ENCODE data around the gene ORMDL2.
"Not testable (repeated sequence)": the region's sequence is repeated elsewhere in the genome, so short reads cannot be mapped to it uniquely, and the experiment has no call there.

The ORMDL2 gene

GRCh38 chr12:55828357-55828756 lies 10.5 kb downstream of the ORMDL2 start:
- no peak for DNase-seq (ENCODE audit: low read depth)

- no peak for DNase-seq (ENCODE audit: low read depth)
Observed at GRCh38 chr12:55829967-55830600, 12.2 kb downstream of the ORMDL2 start.

- DNase-seq (ENCODE audit: low read depth), result peak; percentile 55
Observed at GRCh38 chr12:55830601-55831446, 13.0 kb downstream of the ORMDL2 start.

GRCh38 chr12:55831447-55831815 lies 13.6 kb downstream of the ORMDL2 start:
- DNase-seq (ENCODE audit: low read depth), result no peak

- DNase-seq (ENCODE audit: low read depth), result no peak
Observed at GRCh38 chr12:55833056-55833455, 15.2 kb downstream of the ORMDL2 start.

GRCh38 chr12:55834400-55834799 lies 16.6 kb downstream of the ORMDL2 start:
- not testable (repeated sequence) for DNase-seq (ENCODE audit: low read depth)

- no peak for DNase-seq (ENCODE audit: low read depth)
Observed at GRCh38 chr12:55838361-55838760, 20.5 kb downstream of the ORMDL2 start.

- DNase-seq (ENCODE audit: low read depth), result no peak
Observed at GRCh38 chr12:55839345-55840140, 21.7 kb downstream of the ORMDL2 start.

GRCh38 chr12:55840581-55841351 lies 22.9 kb downstream of the ORMDL2 start:
- no peak for DNase-seq (ENCODE audit: low read depth)

GRCh38 chr12:55842681-55843429 lies 25.0 kb downstream of the ORMDL2 start, which contains the start of gene MMP19:
MMP19 (minus strand) TSS chr12:55842936; CDS start chr12:55842830, 106 bp downstream.
- DNase-seq (ENCODE audit: low read depth), result peak; percentile 74

GRCh38 chr12:55843431-55843830 lies 25.6 kb downstream of the ORMDL2 start:
- no peak for DNase-seq (ENCODE audit: low read depth)

- no peak for DNase-seq (ENCODE audit: low read depth)
Observed at GRCh38 chr12:55844961-55845360, 27.1 kb downstream of the ORMDL2 start.

- DNase-seq (ENCODE audit: low read depth), result no peak
Observed at GRCh38 chr12:55845361-55845760, 27.5 kb downstream of the ORMDL2 start.

- no peak for DNase-seq (ENCODE audit: low read depth)
Observed at GRCh38 chr12:55845785-55846496, 28.1 kb downstream of the ORMDL2 start.

- peak; percentile 71 for DNase-seq (ENCODE audit: low read depth)
Observed at GRCh38 chr12:55847033-55847432, 29.2 kb downstream of the ORMDL2 start.

- peak; percentile 100 for DNase-seq (ENCODE audit: low read depth)
Observed at GRCh38 chr12:55847603-55848291, 29.9 kb downstream of the ORMDL2 start.

- DNase-seq (ENCODE audit: low read depth), result no peak
Observed at GRCh38 chr12:55849616-55850343, 31.9 kb downstream of the ORMDL2 start.

GRCh38 chr12:55850401-55850800 lies 32.6 kb downstream of the ORMDL2 start:
- no peak for DNase-seq (ENCODE audit: low read depth)

- no peak for DNase-seq (ENCODE audit: low read depth)
Observed at GRCh38 chr12:55850893-55851292, 33.1 kb downstream of the ORMDL2 start.

All from fibroblast of the conjunctiva (primary cell).